Measurements from ENCODE around the gene CLIP2. TPM values are rescaled to one million over a fixed set of nuclear protein-coding genes. Genes with fewer than 3 reads are reported as not detected.
"Not testable (repeated sequence)": the region's sequence is repeated elsewhere in the genome, so short reads cannot be mapped to it uniquely, and the experiment has no call there.

The CLIP2 gene
- total RNA-seq, 2 experiments from 2014 or later, result 1.4 to 1.8 TPM

DNA sequence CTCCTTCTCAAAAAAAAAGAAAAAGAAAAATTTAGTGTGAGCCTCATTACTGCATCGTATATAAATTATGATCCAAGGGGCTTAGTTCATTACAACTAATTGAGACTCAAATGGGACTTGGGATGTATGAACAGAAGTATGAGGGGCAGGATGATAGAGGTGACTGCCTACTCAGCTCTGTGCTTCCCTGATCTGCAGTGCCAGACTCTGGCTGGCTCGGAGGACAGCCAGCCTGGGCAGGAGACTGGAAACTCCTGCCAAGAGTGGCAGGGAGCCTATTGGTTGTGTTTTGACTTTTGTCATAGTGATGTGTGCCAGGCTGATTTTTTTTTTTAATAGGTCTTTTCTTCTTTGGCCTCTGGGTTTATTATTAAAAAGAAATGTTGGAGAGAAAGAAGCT lies 90.7 kb downstream of the CLIP2 start:
- Mint-ChIP-seq H3K4me1 (no peaks in the 10 kb centered on the region), H3K36me3 (ENCODE audit: low read depth) (no peaks in the 10 kb centered on the region), H3K9me3 (ENCODE audit: low read depth) (no peaks in the 10 kb centered on the region), H3K27ac (no peak overlapping the region), H3K4me3 (no peak overlapping the region), H3K27me3 (no peaks in the 10 kb centered on the region)
- CTCF ChIA-PET, result interaction anchor here (0.6 kb wide), 2 partner anchors 18 to 22 kb away, joined by 3 to 4 read pairs; no protein-coding TSS in a partner anchor
- DNase-seq, result no peak
- intact Hi-C loops (cut with DNase I, micrococcal nuclease), result loop anchor here in 1 of 2 experiments (10.0 kb wide), 1 partner anchor 505 kb away; no protein-coding TSS in a partner anchor
- POLR2A ChIA-PET, result interaction anchor here (0.6 kb wide), 2 partner anchors 32 to 110 kb away, joined by 3 to 4 read pairs; no protein-coding TSS in a partner anchor
- no peak for ATAC-seq

GRCh38 chr7:74380720-74381119 lies 91.5 kb downstream of the CLIP2 start:
- H3K27ac Mint-ChIP-seq, result no peak overlapping the region
- ChIA-PET POLR2A (interaction anchor here (0.6 kb wide), 2 partner anchors 110 to 167 kb away, joined by 3 to 4 read pairs; no protein-coding TSS in a partner anchor), CTCF (interaction anchor here (0.6 kb wide), 2 partner anchors 17 to 21 kb away, joined by 3 to 4 read pairs; no protein-coding TSS in a partner anchor)

GRCh38 chr7:74384086-74384485 lies 94.9 kb downstream of the CLIP2 start:
- DNase-seq; H3K36me3 Mint-ChIP-seq (ENCODE audit: low read depth); CTCF ChIA-PET; H3K4me1 Mint-ChIP-seq; H3K27ac Mint-ChIP-seq; ATAC-seq; H3K27me3 Mint-ChIP-seq; H3K9me3 Mint-ChIP-seq (ENCODE audit: low read depth); POLR2A ChIA-PET; H3K4me3 Mint-ChIP-seq: not testable (repeated sequence)
- intact Hi-C loops (cut with DNase I, micrococcal nuclease), result loop anchor here in 1 of 2 experiments (10.0 kb wide), 1 partner anchor 509 kb away; no protein-coding TSS in a partner anchor

More at GRCh38 chr7:74380720-74381119, 91.5 kb downstream of the CLIP2 start:
- intact Hi-C loops (cut with DNase I, micrococcal nuclease), result loop anchor here in 1 of 2 experiments (10.0 kb wide), 1 partner anchor 506 kb away; no protein-coding TSS in a partner anchor
- H3K4me1 Mint-ChIP-seq, result no peaks in the 10 kb centered on the region
- DNase-seq (no peak), ATAC-seq (no peak)
- no peaks in the 10 kb centered on the region for H3K27me3 Mint-ChIP-seq
- no peaks in the 10 kb centered on the region for H3K9me3 Mint-ChIP-seq (ENCODE audit: low read depth)
- H3K4me3 Mint-ChIP-seq, result no peak overlapping the region
- no peaks in the 10 kb centered on the region for H3K36me3 Mint-ChIP-seq (ENCODE audit: low read depth)

GRCh38 chr7:74384854-74385253 lies 95.6 kb downstream of the CLIP2 start:
- H3K4me1 Mint-ChIP-seq; H3K27ac Mint-ChIP-seq; H3K36me3 Mint-ChIP-seq (ENCODE audit: low read depth); H3K27me3 Mint-ChIP-seq; DNase-seq; ATAC-seq; POLR2A ChIA-PET; H3K9me3 Mint-ChIP-seq (ENCODE audit: low read depth); H3K4me3 Mint-ChIP-seq: not testable (repeated sequence)
- CTCF ChIA-PET, result interaction anchor here (0.6 kb wide), 1 partner anchor 76 kb away, joined by 3 read pairs; no protein-coding TSS in a partner anchor
- intact Hi-C loops (cut with DNase I, micrococcal nuclease), result loop anchor here in 1 of 2 experiments (10.0 kb wide), 1 partner anchor 510 kb away; no protein-coding TSS in a partner anchor

DNA sequence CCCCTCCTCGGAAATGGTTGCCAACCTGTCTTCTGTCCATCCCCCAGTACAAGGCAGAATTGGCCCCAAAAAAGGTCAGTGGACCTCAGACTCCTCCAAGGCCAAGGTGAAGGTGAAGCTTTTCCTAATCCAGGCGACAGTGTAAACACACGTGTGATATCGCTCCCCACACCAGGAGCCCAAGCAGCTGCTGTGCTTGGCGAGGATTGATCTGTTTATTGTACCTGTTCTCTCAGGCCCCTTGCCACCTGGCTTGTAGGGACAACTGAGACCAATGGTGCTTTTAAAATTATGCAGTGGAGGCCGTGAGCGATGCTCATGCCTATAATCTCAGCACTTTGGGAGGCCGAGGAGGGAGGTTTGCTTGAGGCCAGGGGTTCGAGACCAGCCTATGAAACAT lies 98.4 kb downstream of the CLIP2 start:
- ChIA-PET POLR2A (no interaction called here), CTCF (interaction anchor here (1.0 to 1.5 kb wide), 2 partner anchors 13 kb away, joined by 4 to 5 read pairs; no protein-coding TSS in a partner anchor)
- Mint-ChIP-seq H3K4me3 (no peak overlapping the region), H3K27me3 (no peaks in the 10 kb centered on the region), H3K9me3 (ENCODE audit: low read depth) (no peaks in the 10 kb centered on the region), H3K4me1 (no peaks in the 10 kb centered on the region), H3K36me3 (ENCODE audit: low read depth) (no peaks in the 10 kb centered on the region), H3K27ac (no peak overlapping the region)
- no peak for DNase-seq
- ATAC-seq, result no peak
- intact Hi-C loops (cut with DNase I, micrococcal nuclease), result loop anchor here in 1 of 2 experiments (10.0 kb wide), 1 partner anchor 513 kb away; no protein-coding TSS in a partner anchor

DNA sequence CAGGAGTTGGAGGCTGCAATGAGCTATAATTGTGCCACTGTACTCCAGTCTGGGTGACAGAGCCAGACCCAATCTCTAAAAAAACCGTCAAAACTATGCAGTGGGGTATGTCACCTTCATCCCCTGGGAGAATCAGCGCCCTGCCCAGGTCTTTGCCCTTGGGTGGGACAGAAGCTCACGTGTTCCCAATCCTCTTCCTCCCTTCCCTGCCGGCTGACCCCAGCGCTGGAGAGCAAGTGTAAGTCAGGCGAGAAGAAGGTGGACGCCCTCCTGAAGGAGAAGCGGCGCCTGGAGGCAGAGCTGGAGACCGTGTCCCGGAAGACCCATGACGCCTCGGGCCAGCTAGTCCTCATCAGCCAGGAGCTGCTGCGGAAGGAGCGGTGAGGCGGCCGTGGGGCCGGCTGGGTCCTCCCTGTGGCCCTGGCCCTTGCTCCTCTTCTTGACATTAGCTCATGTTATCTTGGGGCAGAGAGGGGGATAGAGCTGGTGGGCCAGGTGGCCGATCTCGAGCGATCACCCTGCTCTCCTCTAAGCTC lies 99.7 kb downstream of the CLIP2 start:
- intact Hi-C loops (cut with DNase I, micrococcal nuclease), result loop anchor here in 1 of 2 experiments (10.0 kb wide), 1 partner anchor 514 kb away; no protein-coding TSS in a partner anchor
- no peaks in the 10 kb centered on the region for H3K9me3 Mint-ChIP-seq (ENCODE audit: low read depth)
- H3K27me3 Mint-ChIP-seq, result no peaks in the 10 kb centered on the region
- POLR2A ChIA-PET, result interaction anchor here (0.6 kb wide), 1 partner anchor 50 kb away, joined by 3 read pairs; no protein-coding TSS in a partner anchor
- DNase-seq, result no peak
- H3K36me3 Mint-ChIP-seq (ENCODE audit: low read depth), result no peaks in the 10 kb centered on the region
- CTCF ChIA-PET, result interaction anchor here (0.6 to 1.7 kb wide), 7 partner anchors 12 to 626 kb away, joined by 3 to 6 read pairs (median 3); no protein-coding TSS in a partner anchor
- ATAC-seq, result no peak
- H3K4me1 Mint-ChIP-seq, result no peaks in the 10 kb centered on the region
- H3K4me3 Mint-ChIP-seq, result no peak overlapping the region
- H3K27ac Mint-ChIP-seq, result no peak overlapping the region

- H3K36me3 Mint-ChIP-seq (ENCODE audit: low read depth); H3K27ac Mint-ChIP-seq; DNase-seq; POLR2A ChIA-PET; H3K4me1 Mint-ChIP-seq; H3K9me3 Mint-ChIP-seq (ENCODE audit: low read depth); H3K27me3 Mint-ChIP-seq; CTCF ChIA-PET; H3K4me3 Mint-ChIP-seq: not testable (repeated sequence)
- intact Hi-C loops (cut with DNase I, micrococcal nuclease), result loop anchor here in 1 of 2 experiments (1.0 kb wide), 1 partner anchor 118 kb away; no protein-coding TSS in a partner anchor
- peak; percentile 26 for ATAC-seq
Measured at GRCh38 chr7:74393722-74394121, 104.5 kb downstream of the CLIP2 start.

- CTCF ChIA-PET; intact Hi-C loops (cut with DNase I, micrococcal nuclease); POLR2A ChIA-PET; H3K27me3 Mint-ChIP-seq; ATAC-seq; H3K9me3 Mint-ChIP-seq (ENCODE audit: low read depth); H3K4me1 Mint-ChIP-seq; H3K4me3 Mint-ChIP-seq; H3K27ac Mint-ChIP-seq; H3K36me3 Mint-ChIP-seq (ENCODE audit: low read depth): not testable (repeated sequence)
- peak; percentile 18 for DNase-seq
Measured at GRCh38 chr7:74394601-74395000, 105.4 kb downstream of the CLIP2 start.

DNA sequence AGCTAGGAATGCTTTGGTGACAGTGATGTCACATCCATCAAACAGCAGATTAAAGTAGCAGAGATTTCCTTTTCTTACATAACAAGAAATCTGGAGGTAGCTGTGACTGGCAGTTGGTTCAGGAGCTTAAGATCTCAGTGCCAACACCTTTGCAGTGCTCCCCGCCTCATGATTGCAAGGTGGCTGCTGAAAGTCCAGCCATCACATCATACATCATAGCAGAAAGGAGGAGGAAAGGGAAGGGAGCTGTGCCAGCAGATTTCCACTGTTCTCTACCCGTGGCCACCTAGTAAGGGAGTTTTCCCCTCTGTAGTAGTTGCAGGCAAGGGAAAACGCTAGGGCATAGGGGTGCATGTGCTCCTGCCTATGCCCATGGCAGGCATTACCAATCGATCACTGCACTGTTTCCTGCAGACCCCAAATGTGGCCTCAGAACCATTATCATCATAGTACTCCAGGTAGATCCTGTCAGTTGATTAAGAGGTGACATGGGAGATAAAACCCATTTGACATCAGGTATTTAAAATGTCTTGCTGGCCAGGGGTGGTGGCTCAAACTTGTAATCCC lies 106.6 kb downstream of the CLIP2 start:
- no peak overlapping the region for H3K27ac Mint-ChIP-seq
- H3K36me3 Mint-ChIP-seq (ENCODE audit: low read depth), result no peaks in the 10 kb centered on the region
- H3K4me1 Mint-ChIP-seq, result no peaks in the 10 kb centered on the region
- ChIA-PET POLR2A (no interaction called here), CTCF (interaction anchor here (0.7 kb wide), 1 partner anchor 381 kb away, joined by 3 read pairs; no protein-coding TSS in a partner anchor)
- intact Hi-C loops (cut with DNase I, micrococcal nuclease), result no loop called here
- no peak overlapping the region for H3K4me3 Mint-ChIP-seq
- no peaks in the 10 kb centered on the region for H3K9me3 Mint-ChIP-seq (ENCODE audit: low read depth)
- no peak for ATAC-seq
- H3K27me3 Mint-ChIP-seq, result no peaks in the 10 kb centered on the region
- DNase-seq, result no peak

DNA sequence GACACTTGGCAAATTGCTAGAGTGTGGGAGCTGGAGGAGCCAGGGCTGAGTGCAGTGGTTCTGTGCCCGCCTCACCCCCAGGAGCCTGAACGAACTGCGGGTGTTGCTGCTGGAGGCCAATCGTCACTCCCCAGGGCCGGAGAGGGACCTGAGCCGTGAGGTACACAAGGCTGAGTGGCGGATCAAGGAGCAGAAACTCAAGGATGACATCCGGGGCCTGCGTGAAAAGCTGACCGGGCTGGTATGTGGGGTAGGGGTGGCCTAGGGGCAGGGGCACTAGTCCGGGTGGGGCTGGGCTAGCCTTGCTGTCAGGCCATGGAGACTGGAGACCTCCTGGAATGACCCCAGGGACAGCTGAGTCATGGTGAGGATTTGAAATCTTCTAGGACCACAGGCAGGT lies 107.8 kb downstream of the CLIP2 start:
- ChIA-PET POLR2A (no interaction called here), CTCF (no interaction called here)
- no peak overlapping the region for H3K27ac Mint-ChIP-seq
- ATAC-seq (no peak), DNase-seq (no peak)
- no peaks in the 10 kb centered on the region for H3K27me3 Mint-ChIP-seq
- no peak overlapping the region for H3K4me3 Mint-ChIP-seq
- no peaks in the 10 kb centered on the region for H3K4me1 Mint-ChIP-seq
- intact Hi-C loops (cut with DNase I, micrococcal nuclease), result no loop called here
- no peaks in the 10 kb centered on the region for H3K36me3 Mint-ChIP-seq (ENCODE audit: low read depth)
- no peaks in the 10 kb centered on the region for H3K9me3 Mint-ChIP-seq (ENCODE audit: low read depth)

GRCh38 chr7:74398426-74398825 lies 109.2 kb downstream of the CLIP2 start:
- H3K9me3 Mint-ChIP-seq (ENCODE audit: low read depth), result no peaks in the 10 kb centered on the region
- H3K27ac Mint-ChIP-seq, result no peak overlapping the region
- ATAC-seq, result no peak
- H3K4me3 Mint-ChIP-seq, result no peak overlapping the region
- ChIA-PET POLR2A (no interaction called here), CTCF (interaction anchor here (0.6 to 4.8 kb wide), 2 partner anchors 22 to 193 kb away, joined by 3 to 90 read pairs; no protein-coding TSS in a partner anchor)
- no peaks in the 10 kb centered on the region for H3K4me1 Mint-ChIP-seq
- intact Hi-C loops (cut with DNase I, micrococcal nuclease), result no loop called here
- no peak for DNase-seq
- H3K27me3 Mint-ChIP-seq, result no peaks in the 10 kb centered on the region
- H3K36me3 Mint-ChIP-seq (ENCODE audit: low read depth), result no peaks in the 10 kb centered on the region

Measured in activated CD4-positive, alpha-beta T cell treated with anti-CD3 and anti-CD28 coated beads for 36 hours (primary cell).